ENCODE results near the gene LARP4B. TPM values are rescaled to one million over a fixed set of nuclear protein-coding genes. Genes with fewer than 3 reads are reported as not detected.

Gene LARP4B
- polyA plus RNA-seq, 1 of the 3 experiments (the other 2 are of a cell fraction), result 23.3 TPM

DNA sequence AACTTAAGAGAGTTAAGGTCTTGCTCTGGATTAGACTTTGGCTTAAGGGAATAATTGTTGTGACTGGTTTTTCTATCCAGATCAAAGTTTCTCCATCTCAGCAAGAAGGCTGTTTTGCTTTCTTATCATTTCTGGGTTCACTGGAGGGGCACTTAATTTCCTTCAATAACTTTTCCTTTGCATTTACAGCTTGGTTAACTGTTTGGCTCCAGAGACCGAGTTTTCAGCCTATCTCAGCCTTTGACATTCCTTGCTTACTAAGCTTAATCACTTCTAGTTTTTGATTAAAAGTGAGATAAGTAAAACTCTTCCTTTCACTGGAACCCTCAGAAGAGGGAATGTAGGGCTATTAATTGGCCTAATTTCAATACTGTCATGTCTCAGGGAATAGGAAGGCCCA, 76.4 kb downstream of the LARP4B start:
- ChIA-PET POLR2A (no interaction called here), CTCF (interaction anchor here (1.1 kb wide), 1 partner anchor 13 kb away, joined by 3 read pairs; no protein-coding TSS in a partner anchor)
- no peak for DNase-seq
- 87% methylated on average over 1 of the region's 1 CpG for WGBS (ENCODE audit: low lambda C conversion rate)
- H2AFZ ChIP-seq (ENCODE audit: low read depth), result no peak overlapping the region
- peaks cover 96% of the 10 kb centered on the region for H3K79me2 ChIP-seq (ENCODE audit: insufficient read depth)
- peaks cover 5% of the 10 kb centered on the region; the same call in 1 of the 2 replicates for H3K9me3 ChIP-seq
- H3K4me1 ChIP-seq (ENCODE audit: control insufficient read depth in 1 of 2, insufficient read depth in 2 of 2, low read depth in 1 of 2, low read length in 1 of 2), result peaks cover 0 to 6% of the 10 kb centered on the region in 2 experiments; a peak in 1 of 4 replicates
- peaks cover 3% of the 10 kb centered on the region; the same call in 1 of the 2 replicates for H4K20me1 ChIP-seq (ENCODE audit: insufficient read depth)
- no peak overlapping the region for H3K4me3 ChIP-seq (ENCODE audit: low read depth in 2 of 2, low read length in 1 of 2)
- H3K36me3 ChIP-seq (replicated peaks in 1 of 2; ENCODE audit: control insufficient read depth in 1 of 2, insufficient read depth in 2 of 2, low read length in 1 of 2), result peaks cover 42 to 72% of the 10 kb centered on the region in 2 experiments
- H3F3A ChIP-seq (replicated peaks; ENCODE audit: insufficient read depth), result no peaks in the 10 kb centered on the region
- no peaks in the 10 kb centered on the region for H3K9me2 ChIP-seq
- TF ChIP-seq, protein P1, sequence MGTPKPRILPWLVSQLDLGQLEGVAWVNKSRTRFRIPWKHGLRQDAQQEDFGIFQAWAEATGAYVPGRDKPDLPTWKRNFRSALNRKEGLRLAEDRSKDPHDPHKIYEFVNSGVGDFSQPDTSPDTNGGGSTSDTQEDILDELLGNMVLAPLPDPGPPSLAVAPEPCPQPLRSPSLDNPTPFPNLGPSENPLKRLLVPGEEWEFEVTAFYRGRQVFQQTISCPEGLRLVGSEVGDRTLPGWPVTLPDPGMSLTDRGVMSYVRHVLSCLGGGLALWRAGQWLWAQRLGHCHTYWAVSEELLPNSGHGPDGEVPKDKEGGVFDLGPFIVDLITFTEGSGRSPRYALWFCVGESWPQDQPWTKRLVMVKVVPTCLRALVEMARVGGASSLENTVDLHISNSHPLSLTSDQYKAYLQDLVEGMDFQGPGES (IDR thresholded peaks at IDR 0.05; ENCODE audit: low read depth, low read length), result no peak
- no peak for TF ChIP-seq GATA2 (CRISPR knock-in tag; IDR thresholded peaks at IDR 0.05)
- no peak for TF ChIP-seq MXI1 (IDR thresholded peaks at IDR 0.05; ENCODE audit: low read depth, low read length)
- TF ChIP-seq, protein P2, sequence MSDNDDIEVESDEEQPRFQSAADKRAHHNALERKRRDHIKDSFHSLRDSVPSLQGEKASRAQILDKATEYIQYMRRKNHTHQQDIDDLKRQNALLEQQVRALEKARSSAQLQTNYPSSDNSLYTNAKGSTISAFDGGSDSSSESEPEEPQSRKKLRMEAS (IDR thresholded peaks at IDR 0.05; ENCODE audit: low read depth), result no peak
- TF ChIP-seq, protein P3, sequence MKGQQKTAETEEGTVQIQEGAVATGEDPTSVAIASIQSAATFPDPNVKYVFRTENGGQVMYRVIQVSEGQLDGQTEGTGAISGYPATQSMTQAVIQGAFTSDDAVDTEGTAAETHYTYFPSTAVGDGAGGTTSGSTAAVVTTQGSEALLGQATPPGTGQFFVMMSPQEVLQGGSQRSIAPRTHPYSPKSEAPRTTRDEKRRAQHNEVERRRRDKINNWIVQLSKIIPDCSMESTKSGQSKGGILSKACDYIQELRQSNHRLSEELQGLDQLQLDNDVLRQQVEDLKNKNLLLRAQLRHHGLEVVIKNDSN (IDR thresholded peaks at IDR 0.05; ENCODE audit: borderline replicate concordance, low read depth), result no peak
- H3K4me2 ChIP-seq, result no peak overlapping the region
- no peaks in the 10 kb centered on the region for H3K27me3 ChIP-seq (ENCODE audit: insufficient read depth)
- no peak overlapping the region for H3K9ac ChIP-seq
- no peak overlapping the region for H3K27ac ChIP-seq (ENCODE audit: low read depth in 2 of 2, low read length in 1 of 2)

DNA sequence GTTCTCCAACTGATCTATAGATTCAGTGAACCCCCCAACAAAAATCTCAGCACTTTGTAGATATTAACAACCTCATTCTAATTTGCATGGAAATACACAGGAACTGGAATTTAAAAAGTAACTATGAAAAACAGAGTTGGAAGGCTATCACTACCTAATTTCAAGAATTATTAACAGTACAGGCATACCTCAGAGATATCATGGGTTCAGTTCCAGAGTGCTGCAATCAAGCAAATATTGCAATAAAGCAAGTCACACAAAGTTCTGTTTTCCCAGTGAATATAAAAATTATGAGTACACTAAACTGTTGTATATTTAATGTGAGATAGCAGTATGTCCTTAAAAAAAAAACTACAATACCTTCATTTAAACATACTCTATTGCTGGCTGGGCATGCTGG, 78.5 kb downstream of the LARP4B start:
- CTCF ChIA-PET, result no interaction called here
- H3K9me3 ChIP-seq, result peaks cover 10% of the 10 kb centered on the region; the same call in 1 of the 2 replicates
- no peak overlapping the region for H3K27ac ChIP-seq (ENCODE audit: low read depth in 2 of 2, low read length in 1 of 2)
- H3K27me3 ChIP-seq (ENCODE audit: insufficient read depth), result no peaks in the 10 kb centered on the region
- H3K4me2 ChIP-seq, result no peak overlapping the region
- H3K79me2 ChIP-seq (ENCODE audit: insufficient read depth), result peaks cover 97% of the 10 kb centered on the region
- peaks cover 40 to 68% of the 10 kb centered on the region in 2 experiments for H3K36me3 ChIP-seq (replicated peaks in 1 of 2; ENCODE audit: control insufficient read depth in 1 of 2, insufficient read depth in 2 of 2, low read length in 1 of 2)
- H3F3A ChIP-seq (replicated peaks; ENCODE audit: insufficient read depth), result no peaks in the 10 kb centered on the region
- peaks cover 9% of the 10 kb centered on the region for H4K20me1 ChIP-seq (ENCODE audit: insufficient read depth)
- H3K9ac ChIP-seq, result no peak overlapping the region
- no peak for DNase-seq
- POLR2A ChIA-PET, result no interaction called here
- H3K9me2 ChIP-seq, result no peaks in the 10 kb centered on the region
- TF ChIP-seq TCF12 (IDR thresholded peaks at IDR 0.05) (no peak), RAD21 (IDR thresholded peaks at IDR 0.05; ENCODE audit: low read length) (no peak)
- H3K4me3 ChIP-seq (ENCODE audit: low read depth in 2 of 2, low read length in 1 of 2), result no peak overlapping the region
- H3K4me1 ChIP-seq (ENCODE audit: control insufficient read depth in 1 of 2, insufficient read depth in 2 of 2, low read depth in 1 of 2, low read length in 1 of 2), result peaks cover 0 to 6% of the 10 kb centered on the region in 2 experiments; a peak in 1 of 4 replicates
- no peak overlapping the region for H2AFZ ChIP-seq (ENCODE audit: low read depth)

DNA sequence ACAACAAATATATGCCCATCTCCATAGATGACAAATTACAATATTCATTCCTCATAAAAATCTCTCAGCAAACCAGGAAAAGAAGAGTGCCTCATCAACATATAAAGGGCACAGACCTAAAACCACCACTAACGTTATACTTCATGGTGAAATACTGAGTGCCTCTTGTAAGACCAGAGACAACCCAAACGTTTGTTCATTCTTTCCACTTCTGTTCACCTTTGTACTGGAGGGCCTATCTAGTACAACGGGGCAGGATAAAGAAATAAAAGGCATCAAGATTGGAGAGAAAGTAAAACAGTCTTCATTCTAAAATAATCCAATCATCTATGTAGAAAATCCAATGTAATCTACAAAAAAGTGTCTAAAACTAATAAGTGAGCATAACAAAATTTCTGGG, 79.1 kb downstream of the LARP4B start:
- TF ChIP-seq, protein P1 (IDR thresholded peaks at IDR 0.05; ENCODE audit: low read depth, low read length), result no peak
- TF ChIP-seq FOXJ3 (CRISPR knock-in tag; IDR thresholded peaks at IDR 0.05) (no peak), NRF1 (IDR thresholded peaks at IDR 0.05; ENCODE audit: low read depth, low read length) (no peak), EP300 (IDR thresholded peaks at IDR 0.05; ENCODE audit: borderline replicate concordance in 1 of 2, low read depth in 1 of 2, low read length in 1 of 2) (no peak), FOXM1 (IDR thresholded peaks at IDR 0.05; ENCODE audit: low read depth) (no peak), TAF1 (IDR thresholded peaks at IDR 0.05; ENCODE audit: borderline replicate concordance, low read depth, low read length) (no peak), GATA2 (CRISPR knock-in tag; IDR thresholded peaks at IDR 0.05) (no peak)
- TF ChIP-seq, protein P4, sequence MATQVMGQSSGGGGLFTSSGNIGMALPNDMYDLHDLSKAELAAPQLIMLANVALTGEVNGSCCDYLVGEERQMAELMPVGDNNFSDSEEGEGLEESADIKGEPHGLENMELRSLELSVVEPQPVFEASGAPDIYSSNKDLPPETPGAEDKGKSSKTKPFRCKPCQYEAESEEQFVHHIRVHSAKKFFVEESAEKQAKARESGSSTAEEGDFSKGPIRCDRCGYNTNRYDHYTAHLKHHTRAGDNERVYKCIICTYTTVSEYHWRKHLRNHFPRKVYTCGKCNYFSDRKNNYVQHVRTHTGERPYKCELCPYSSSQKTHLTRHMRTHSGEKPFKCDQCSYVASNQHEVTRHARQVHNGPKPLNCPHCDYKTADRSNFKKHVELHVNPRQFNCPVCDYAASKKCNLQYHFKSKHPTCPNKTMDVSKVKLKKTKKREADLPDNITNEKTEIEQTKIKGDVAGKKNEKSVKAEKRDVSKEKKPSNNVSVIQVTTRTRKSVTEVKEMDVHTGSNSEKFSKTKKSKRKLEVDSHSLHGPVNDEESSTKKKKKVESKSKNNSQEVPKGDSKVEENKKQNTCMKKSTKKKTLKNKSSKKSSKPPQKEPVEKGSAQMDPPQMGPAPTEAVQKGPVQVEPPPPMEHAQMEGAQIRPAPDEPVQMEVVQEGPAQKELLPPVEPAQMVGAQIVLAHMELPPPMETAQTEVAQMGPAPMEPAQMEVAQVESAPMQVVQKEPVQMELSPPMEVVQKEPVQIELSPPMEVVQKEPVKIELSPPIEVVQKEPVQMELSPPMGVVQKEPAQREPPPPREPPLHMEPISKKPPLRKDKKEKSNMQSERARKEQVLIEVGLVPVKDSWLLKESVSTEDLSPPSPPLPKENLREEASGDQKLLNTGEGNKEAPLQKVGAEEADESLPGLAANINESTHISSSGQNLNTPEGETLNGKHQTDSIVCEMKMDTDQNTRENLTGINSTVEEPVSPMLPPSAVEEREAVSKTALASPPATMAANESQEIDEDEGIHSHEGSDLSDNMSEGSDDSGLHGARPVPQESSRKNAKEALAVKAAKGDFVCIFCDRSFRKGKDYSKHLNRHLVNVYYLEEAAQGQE (IDR thresholded peaks at IDR 0.05; ENCODE audit: low read depth, low read length), result no peak
- TF ChIP-seq, protein P3 (IDR thresholded peaks at IDR 0.05; ENCODE audit: borderline replicate concordance, low read depth), result no peak
- Histone ChIP-seq H3K4me1 (ENCODE audit: control insufficient read depth in 1 of 2, insufficient read depth in 2 of 2, low read depth in 1 of 2, low read length in 1 of 2) (peaks cover 0 to 6% of the 10 kb centered on the region in 2 experiments; a peak in 1 of 4 replicates), H3K36me3 (replicated peaks in 1 of 2; ENCODE audit: control insufficient read depth in 1 of 2, insufficient read depth in 2 of 2, low read length in 1 of 2) (peaks cover 38 to 67% of the 10 kb centered on the region in 2 experiments), H3K27ac (ENCODE audit: low read depth in 2 of 2, low read length in 1 of 2) (no peak overlapping the region), H2AFZ (ENCODE audit: low read depth) (no peak overlapping the region), H3K79me2 (ENCODE audit: insufficient read depth) (peaks cover 97% of the 10 kb centered on the region), H3K27me3 (ENCODE audit: insufficient read depth) (no peaks in the 10 kb centered on the region), H3K9me3 (peaks cover 10% of the 10 kb centered on the region; the same call in 1 of the 2 replicates), H4K20me1 (ENCODE audit: insufficient read depth) (peaks cover 14% of the 10 kb centered on the region), H3K9me2 (no peaks in the 10 kb centered on the region), H3K9ac (no peak overlapping the region), H3K4me2 (no peak overlapping the region), H3K4me3 (ENCODE audit: low read depth in 2 of 2, low read length in 1 of 2) (no peak overlapping the region), H3F3A (replicated peaks; ENCODE audit: insufficient read depth) (no peaks in the 10 kb centered on the region)
- ChIA-PET POLR2A (no interaction called here), CTCF (no interaction called here)
- 93% methylated on average over 3 of the region's 3 CpGs for whole genome bisulfite sequencing (ENCODE audit: low lambda C conversion rate)
- DNase-seq, result no peak
